ENCODE data around the gene ANO5.

GRCh38 chr11:22197139-22198005, 4.5 kb downstream of the ANO5 start:
- TF ChIP-seq CTCF (IDR thresholded peaks at IDR 0.05): no peak
- TF ChIP-seq POLR2A (IDR thresholded peaks at IDR 0.05): no peak

All from body of pancreas (tissue), 4 donors.